WERI-Rb-1 (cell line): ENCODE results near the gene ASPSCR1.

Experiments
- DNase-seq: peaks from one replicate; pipeline ENCODE4 v3.0.0-alpha.2; 2020
- H3K27ac ChIP-seq: fragments of 250-450 bp; sonication (Bioruptor Pico); 2 replicates; pipeline ENCODE4 v1.5.1; 2020; ENCODE audit warnings: mild to moderate bottlenecking, moderate library complexity
- H3K27me3 ChIP-seq: fragments of 250-450 bp; sonication (Bioruptor Pico); 2 replicates; pipeline ENCODE4 v1.5.1; 2021; ENCODE audit warnings: mild to moderate bottlenecking, low read depth, moderate library complexity; ENCODE audit not compliant: insufficient read depth, severe bottlenecking
- H3K36me3 ChIP-seq: fragments of 250-450 bp; sonication (Bioruptor Pico); 2 replicates; pipeline ENCODE4 v1.5.1; 2020; ENCODE audit warnings: mild to moderate bottlenecking, moderate library complexity
- H3K4me3 ChIP-seq: 2 replicates; pipeline ENCODE4 v1.5.1; 2011; ENCODE audit warnings: low read depth, mild to moderate bottlenecking, control low read depth, low read length
- H3K9me3 ChIP-seq: fragments of 250-450 bp; sonication (Bioruptor Pico); 2 replicates; pipeline ENCODE4 v1.5.1; 2021; ENCODE audit warnings: mild to moderate bottlenecking, moderate library complexity; ENCODE audit not compliant: severe bottlenecking
- TF ChIP-seq, protein P1 (sequence below): IDR thresholded peaks from 2 replicates; pipeline ENCODE4 v1.5.1; 2011; ENCODE audit warnings: low read depth, mild to moderate bottlenecking, control low read depth, inconsistent platforms, low read length

ASPSCR1 gene

DNA sequence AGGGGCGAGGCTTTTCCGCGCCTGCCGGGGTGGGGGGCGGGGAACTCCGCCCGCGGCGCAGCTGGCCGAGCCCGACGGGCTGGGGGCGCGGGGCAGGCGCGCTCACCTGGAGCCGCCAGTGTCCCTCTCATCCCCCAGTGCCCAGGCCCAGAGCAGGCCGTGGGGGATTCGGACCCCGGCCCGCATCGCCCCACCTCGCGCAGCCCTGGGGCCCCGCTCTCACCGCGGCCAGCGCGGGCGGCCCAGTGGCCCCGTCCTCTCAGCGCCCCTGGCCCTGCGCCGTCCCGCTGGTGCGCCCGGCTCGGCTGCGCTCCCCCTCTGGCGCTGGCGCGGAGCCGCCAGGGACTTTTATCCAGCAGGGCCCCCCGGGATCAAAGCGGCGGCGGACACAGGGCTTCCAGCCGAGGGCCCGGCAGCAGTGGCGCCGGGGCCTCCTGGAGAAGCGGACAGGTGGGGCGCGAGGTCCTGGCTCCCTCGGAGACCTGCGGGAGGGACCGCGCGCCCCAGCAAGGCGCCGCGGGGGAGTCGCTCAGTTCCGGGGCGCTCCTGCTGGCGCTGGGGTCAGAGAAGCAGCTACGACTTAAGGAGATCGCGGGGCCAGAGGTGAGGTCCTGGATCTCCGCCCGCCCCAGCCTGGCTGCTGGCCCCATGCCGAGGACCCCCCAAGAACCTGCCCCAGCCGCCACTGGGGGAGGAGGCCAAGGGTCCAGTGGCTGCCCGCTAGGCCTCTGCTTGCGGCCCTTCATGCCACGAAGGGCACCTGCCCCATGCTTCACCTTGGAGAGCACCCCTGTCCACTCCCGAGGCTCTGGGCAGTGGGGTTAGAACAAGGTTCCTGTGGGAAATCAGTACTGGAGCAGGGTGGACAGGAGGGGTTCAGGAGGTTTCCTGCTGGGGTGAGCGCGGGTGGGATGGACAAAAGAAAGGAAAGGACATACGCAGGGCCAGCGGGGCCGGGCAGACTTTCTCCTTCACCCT is 15.6 kb upstream of the ASPSCR1 start:
- Histone ChIP-seq H3K4me3 (no peak overlapping the region), H3K36me3 (peaks cover 8% of the 10 kb centered on the region; the same call in 1 of the 2 replicates), H3K9me3 (no peaks in the 10 kb centered on the region), H3K27me3 (peaks cover 7% of the 10 kb centered on the region), H3K27ac (no peak overlapping the region)
- TF ChIP-seq, protein P1, sequence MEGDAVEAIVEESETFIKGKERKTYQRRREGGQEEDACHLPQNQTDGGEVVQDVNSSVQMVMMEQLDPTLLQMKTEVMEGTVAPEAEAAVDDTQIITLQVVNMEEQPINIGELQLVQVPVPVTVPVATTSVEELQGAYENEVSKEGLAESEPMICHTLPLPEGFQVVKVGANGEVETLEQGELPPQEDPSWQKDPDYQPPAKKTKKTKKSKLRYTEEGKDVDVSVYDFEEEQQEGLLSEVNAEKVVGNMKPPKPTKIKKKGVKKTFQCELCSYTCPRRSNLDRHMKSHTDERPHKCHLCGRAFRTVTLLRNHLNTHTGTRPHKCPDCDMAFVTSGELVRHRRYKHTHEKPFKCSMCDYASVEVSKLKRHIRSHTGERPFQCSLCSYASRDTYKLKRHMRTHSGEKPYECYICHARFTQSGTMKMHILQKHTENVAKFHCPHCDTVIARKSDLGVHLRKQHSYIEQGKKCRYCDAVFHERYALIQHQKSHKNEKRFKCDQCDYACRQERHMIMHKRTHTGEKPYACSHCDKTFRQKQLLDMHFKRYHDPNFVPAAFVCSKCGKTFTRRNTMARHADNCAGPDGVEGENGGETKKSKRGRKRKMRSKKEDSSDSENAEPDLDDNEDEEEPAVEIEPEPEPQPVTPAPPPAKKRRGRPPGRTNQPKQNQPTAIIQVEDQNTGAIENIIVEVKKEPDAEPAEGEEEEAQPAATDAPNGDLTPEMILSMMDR = no peak
- no peak for DNase-seq

DNA sequence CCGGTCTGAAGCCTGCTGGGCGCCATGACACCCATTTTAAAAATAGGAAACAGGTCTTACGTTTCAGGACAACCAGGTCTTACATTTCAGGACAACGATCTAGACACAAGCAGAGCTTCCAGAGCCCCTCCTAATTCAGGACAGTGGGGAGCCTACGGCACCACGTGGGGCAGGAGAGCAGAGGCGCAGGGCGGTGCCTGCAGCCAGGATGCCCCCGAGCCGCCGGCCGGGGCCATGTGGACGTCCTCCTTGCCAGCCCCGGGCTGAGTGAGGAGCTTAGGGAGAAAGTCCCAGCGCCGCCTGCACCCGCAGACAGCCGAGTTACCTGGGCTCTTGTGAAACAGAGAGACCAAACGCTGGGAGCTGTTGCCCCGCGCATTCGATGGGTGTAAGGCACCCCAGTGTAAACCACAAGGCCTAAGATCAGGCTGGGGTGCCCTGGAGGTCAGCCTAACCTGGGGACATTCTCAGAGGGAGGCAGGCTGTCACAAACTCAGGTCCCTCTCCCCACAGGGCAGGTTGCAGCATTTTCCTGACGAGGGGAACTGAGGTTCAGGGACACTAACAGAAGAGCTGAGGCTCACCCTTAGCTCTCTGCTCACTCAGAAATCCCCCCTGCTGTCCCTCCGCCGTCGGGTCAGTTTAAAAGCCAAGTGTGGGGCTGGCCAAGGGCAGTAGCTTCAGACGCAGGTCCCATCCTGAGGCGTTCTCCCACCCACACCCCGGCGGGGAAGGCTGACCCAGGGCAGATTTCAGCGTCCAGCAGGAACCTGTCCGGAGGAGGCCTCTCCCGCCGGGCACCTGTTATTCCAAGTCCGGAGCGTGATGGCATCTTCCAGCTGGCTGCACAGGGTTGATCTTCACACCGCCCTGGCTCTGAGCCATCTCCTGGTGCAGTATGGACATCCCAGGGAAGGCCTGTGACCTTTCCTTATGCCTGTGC is 14.7 kb upstream of the ASPSCR1 start:
- H3K27ac ChIP-seq = no peak overlapping the region
- TF ChIP-seq, protein P1 = no peak
- H3K36me3 ChIP-seq = peaks cover 3% of the 10 kb centered on the region; the same call in 1 of the 2 replicates
- H3K27me3 ChIP-seq = peaks cover 7% of the 10 kb centered on the region
- no peak overlapping the region for H3K4me3 ChIP-seq
- DNase-seq = no peak
- no peaks in the 10 kb centered on the region for H3K9me3 ChIP-seq

DNA sequence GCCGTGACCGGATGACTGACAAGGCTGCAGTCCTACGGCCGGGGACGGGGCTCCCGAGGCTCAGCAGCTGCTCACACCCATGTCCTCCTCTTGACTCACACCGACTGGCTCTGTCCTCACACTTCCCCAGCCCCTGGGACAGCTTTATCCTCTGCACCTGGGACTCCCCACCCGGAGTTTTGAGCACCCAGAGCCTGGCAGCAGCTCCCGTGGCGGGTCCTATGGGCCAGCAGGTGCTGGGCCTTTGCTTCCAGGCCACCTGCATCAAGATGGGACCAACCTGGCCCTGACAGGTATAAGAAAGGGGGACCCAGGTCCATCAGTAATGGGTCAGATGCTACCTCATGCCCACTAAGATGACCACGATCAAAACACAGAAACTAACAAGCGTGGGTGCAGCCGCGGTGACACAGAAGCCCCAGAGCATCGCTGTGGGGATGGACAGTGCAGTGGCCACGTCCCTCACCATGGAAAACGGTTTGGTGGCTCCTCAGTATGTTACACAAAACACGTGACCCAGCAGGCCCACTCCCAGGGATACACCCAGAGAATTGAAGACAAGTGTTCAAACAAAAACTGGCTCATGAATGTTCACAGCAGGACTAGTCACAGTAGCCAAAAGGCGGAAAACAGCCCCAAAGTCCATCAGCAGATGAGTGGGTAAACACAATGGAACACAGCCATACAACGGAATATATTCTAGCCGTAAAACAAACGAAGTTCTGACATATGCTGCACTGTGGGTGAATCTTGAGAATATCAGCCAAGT is 13.2 kb upstream of the ASPSCR1 start:
- Histone ChIP-seq H3K4me3 (no peak overlapping the region), H3K27ac (no peak overlapping the region), H3K27me3 (peaks cover 7% of the 10 kb centered on the region), H3K9me3 (no peaks in the 10 kb centered on the region), H3K36me3 (no peaks in the 10 kb centered on the region; the same call in 1 of the 2 replicates)
- TF ChIP-seq, protein P1 = no peak
- DNase-seq = no peak

DNA sequence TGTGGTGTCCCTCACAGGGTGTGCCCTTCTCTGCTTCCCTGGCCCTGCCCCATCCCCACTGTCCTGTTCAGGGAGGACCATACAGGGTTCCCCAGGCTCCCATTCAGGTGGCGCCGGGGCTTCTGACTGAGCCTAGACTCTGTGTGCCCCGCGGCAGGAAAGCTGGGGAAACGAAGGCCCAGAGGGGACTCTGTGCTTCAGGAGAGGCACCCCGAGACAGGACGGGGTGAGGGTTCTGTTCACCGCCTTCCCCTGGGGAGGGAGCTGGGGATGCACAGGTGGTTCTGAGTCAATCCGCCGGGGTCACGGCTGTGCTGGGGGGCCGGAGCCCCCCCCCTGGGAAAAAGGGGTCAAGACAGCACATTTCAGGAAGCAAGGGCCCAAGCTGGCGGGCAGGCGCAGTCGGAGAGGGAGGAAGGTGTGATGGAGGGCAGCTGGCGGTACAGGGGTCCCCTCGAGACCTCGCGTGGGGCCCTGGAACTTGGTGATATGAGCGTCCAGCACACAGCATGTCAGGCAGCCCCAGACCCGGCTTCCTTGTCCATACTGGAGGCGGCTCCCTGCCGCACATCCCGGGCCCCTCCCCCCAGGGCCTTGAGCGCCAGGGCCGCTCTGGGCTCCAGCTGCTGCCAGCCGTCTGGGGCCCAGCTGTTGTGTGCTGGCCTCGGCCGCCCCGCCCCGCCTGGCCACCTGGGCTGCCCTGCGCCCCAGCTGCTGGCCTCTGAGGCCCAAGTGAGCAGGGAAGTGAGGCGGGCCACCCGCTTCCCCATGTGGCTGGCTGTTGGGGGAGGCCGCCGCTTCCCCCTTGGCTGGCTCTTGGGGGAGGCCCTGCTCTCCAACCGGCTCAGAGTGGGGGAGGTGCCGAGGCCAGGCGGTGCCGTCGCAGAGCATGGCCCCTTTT is 10.8 kb upstream of the ASPSCR1 start:
- Histone ChIP-seq H3K27me3 (no peaks in the 10 kb centered on the region), H3K36me3 (no peaks in the 10 kb centered on the region; the same call in 1 of the 2 replicates), H3K27ac (peak overlapping the region; percentile 35), H3K9me3 (no peaks in the 10 kb centered on the region), H3K4me3 (no peak overlapping the region)
- peak; percentile 69 for DNase-seq
- TF ChIP-seq, protein P1 = no peak

DNA sequence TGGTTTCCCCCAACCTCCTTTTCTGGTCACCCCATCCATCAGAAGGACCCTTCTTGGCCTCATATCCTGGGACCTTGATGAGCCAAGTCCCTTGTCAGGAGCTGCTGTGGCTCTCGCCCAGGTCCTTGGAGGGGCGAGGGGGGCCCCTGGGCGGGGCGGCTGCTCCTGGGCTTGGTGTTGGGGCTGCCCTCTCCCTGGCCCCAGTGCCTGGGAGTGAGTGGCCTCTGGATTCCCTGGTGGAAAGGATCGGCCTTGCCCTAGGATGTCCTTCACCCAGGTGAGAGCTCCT is 10.2 kb upstream of the ASPSCR1 start:
- H3K27me3 ChIP-seq = no peaks in the 10 kb centered on the region
- DNase-seq = no peak
- H3K4me3 ChIP-seq = no peak overlapping the region
- H3K36me3 ChIP-seq = no peaks in the 10 kb centered on the region; the same call in 1 of the 2 replicates
- TF ChIP-seq, protein P1 = no peak
- H3K9me3 ChIP-seq = no peaks in the 10 kb centered on the region
- peak overlapping the region; percentile 35 for H3K27ac ChIP-seq
